ENCODE data around the gene RND1. TPM values are rescaled to one million over a fixed set of nuclear protein-coding genes. Genes with fewer than 3 reads are reported as not detected.

The RND1 gene
- polyA plus RNA-seq, 3 donors: 0.40 to 0.49 TPM; not detected in 1

DNA sequence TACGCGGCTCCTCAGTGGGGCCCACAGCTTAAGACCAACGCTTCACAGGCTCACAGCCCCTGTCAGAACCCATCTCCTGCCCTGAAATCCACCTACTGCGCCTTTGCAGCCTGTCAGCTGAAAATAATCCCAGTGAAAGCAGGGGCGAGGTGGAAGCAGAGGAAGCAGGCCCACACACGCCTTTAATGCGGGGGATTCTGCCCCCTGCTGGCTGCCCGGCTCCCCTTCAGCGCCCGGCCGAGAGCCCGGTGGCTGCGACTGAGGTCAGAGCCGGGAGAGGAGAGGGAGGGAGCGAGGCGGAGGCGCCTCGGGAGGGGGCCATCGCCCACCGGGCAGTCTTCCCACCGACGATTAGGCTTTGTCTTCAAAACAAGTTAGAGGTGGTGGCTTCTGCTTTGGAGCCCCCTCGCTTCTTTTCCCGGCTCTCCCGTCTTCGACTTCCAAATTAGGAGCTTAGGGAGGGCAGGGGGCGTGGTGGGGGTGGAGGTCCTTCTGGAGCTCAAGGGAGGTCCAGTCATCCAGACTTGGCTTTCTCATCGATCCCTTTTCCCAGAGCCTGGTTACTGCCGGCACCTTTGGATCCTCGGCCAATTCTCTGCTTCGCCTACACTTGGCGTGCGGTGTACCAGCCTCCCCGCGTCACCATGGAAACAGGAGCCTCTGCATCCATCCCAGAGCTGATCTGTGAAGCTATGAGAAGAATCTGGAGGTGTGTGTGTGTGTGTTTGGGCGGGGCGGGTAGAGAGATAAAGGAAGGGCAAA lies 25.2 kb upstream of the RND1 start:
- TF ChIP-seq, protein P1, sequence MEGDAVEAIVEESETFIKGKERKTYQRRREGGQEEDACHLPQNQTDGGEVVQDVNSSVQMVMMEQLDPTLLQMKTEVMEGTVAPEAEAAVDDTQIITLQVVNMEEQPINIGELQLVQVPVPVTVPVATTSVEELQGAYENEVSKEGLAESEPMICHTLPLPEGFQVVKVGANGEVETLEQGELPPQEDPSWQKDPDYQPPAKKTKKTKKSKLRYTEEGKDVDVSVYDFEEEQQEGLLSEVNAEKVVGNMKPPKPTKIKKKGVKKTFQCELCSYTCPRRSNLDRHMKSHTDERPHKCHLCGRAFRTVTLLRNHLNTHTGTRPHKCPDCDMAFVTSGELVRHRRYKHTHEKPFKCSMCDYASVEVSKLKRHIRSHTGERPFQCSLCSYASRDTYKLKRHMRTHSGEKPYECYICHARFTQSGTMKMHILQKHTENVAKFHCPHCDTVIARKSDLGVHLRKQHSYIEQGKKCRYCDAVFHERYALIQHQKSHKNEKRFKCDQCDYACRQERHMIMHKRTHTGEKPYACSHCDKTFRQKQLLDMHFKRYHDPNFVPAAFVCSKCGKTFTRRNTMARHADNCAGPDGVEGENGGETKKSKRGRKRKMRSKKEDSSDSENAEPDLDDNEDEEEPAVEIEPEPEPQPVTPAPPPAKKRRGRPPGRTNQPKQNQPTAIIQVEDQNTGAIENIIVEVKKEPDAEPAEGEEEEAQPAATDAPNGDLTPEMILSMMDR (IDR thresholded peaks at IDR 0.05): peak; percentile 91
- H3K27ac Mint-ChIP-seq: no peak overlapping the region
- no peaks in the 10 kb centered on the region for H3K9me3 ChIP-seq (replicated peaks in 1 of 2; ENCODE audit: control insufficient read depth in 1 of 2, insufficient read depth in 1 of 2, low read length in 2 of 2)
- H2AFZ ChIP-seq (ENCODE audit: insufficient read depth, low read depth, low read length, poor library complexity, severe bottlenecking): peak overlapping the region; percentile 59
- WGBS (ENCODE audit: insufficient coverage): 12% methylated on average over 21 of the region's 37 CpGs
- H3K36me3 ChIP-seq (replicated peaks in 1 of 2; ENCODE audit: control insufficient read depth in 1 of 2, insufficient read depth in 2 of 2, low read length in 2 of 2): no peaks in the 10 kb centered on the region
- H3K9me3 Mint-ChIP-seq: peaks cover 0 to 2% (median 0%) of the 10 kb centered on the region in 7 donors
- H4K20me1 ChIP-seq (ENCODE audit: insufficient read depth, low read length): no peaks in the 10 kb centered on the region
- H3K4me3 Mint-ChIP-seq: peak overlapping the region in 1 of 2 donors; percentile 60
- H3K4me1 ChIP-seq (ENCODE audit: control insufficient read depth in 1 of 2, insufficient read depth in 2 of 2, low read length in 2 of 2): peaks cover 6 to 7% of the 10 kb centered on the region in 2 donors
- peaks cover 0 to 2% of the 10 kb centered on the region in 2 donors for H3K36me3 Mint-ChIP-seq
- no peak overlapping the region for H3K4me2 ChIP-seq (replicated peaks; ENCODE audit: extremely low read depth, low read length, poor library complexity, severe bottlenecking)
- H3K79me2 ChIP-seq (ENCODE audit: insufficient read depth, low read length): no peaks in the 10 kb centered on the region
- H3K27me3 Mint-ChIP-seq (ENCODE audit: low read depth in 3 of 3): peaks cover 24 to 40% (median 29%) of the 10 kb centered on the region in 3 donors
- H3K4me1 Mint-ChIP-seq: peaks cover 6% of the 10 kb centered on the region
- no peak overlapping the region for H3K27ac ChIP-seq (ENCODE audit: low read depth in 1 of 2, low read length in 2 of 2)
- DNase-seq: peak; percentile 41 to 64 (median 53)
- no peak overlapping the region for H3K9ac ChIP-seq (ENCODE audit: insufficient read depth, low read length, poor library complexity, severe bottlenecking)
- H3K27me3 ChIP-seq (ENCODE audit: control insufficient read depth in 2 of 2, insufficient read depth in 2 of 2, low read length in 2 of 2): peaks cover 7 to 20% of the 10 kb centered on the region in 2 donors
- no peak overlapping the region for H3K4me3 ChIP-seq (replicated peaks in 1 of 3; ENCODE audit: low read depth in 2 of 3, low read length in 3 of 3)
- intact Hi-C loops (cut with micrococcal nuclease): loop anchor here (1.0 to 2.0 kb wide), 2 partner anchors 36 to 38 kb away; no protein-coding TSS in a partner anchor

DNA sequence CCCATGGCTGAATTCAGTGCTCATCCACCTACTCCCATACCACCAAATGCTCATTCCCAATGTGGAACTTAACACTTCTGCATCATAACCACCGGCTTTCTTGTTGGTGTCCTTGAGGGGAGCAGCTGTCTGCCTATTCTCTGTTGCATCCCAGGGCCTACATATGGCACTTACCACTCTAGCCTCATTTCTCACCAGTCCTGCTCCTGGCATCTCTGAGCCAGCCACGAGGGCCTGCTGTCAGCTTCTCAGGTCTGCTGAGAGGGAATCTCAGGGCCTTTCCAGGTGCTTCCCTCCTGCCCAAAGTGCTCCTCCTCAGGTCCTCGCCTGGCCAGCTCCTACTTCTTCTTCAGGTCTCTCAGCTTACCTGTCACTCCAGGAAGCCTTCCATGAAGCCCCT lies 24.0 kb upstream of the RND1 start:
- intact Hi-C loops (cut with micrococcal nuclease): loop anchor here (1.0 to 2.0 kb wide), 2 partner anchors 35 to 36 kb away; no protein-coding TSS in a partner anchor
- H3K27me3 ChIP-seq (ENCODE audit: control insufficient read depth in 2 of 2, insufficient read depth in 2 of 2, low read length in 2 of 2): peaks cover 7 to 20% of the 10 kb centered on the region in 2 donors
- H3K4me2 ChIP-seq (replicated peaks; ENCODE audit: extremely low read depth, low read length, poor library complexity, severe bottlenecking): no peak overlapping the region
- WGBS (ENCODE audit: insufficient coverage): 92% methylated on average over 3 of the region's 3 CpGs
- peaks cover 0 to 3% (median 0%) of the 10 kb centered on the region in 7 donors for H3K9me3 Mint-ChIP-seq
- no peak overlapping the region for H3K4me3 Mint-ChIP-seq
- no peaks in the 10 kb centered on the region for H3K36me3 ChIP-seq (replicated peaks in 1 of 2; ENCODE audit: control insufficient read depth in 1 of 2, insufficient read depth in 2 of 2, low read length in 2 of 2)
- no peak overlapping the region for H2AFZ ChIP-seq (ENCODE audit: insufficient read depth, low read depth, low read length, poor library complexity, severe bottlenecking)
- H3K9me3 ChIP-seq (replicated peaks in 1 of 2; ENCODE audit: control insufficient read depth in 1 of 2, insufficient read depth in 1 of 2, low read length in 2 of 2): no peaks in the 10 kb centered on the region
- H3K36me3 Mint-ChIP-seq: peaks cover 0 to 2% of the 10 kb centered on the region in 2 donors
- no peak for DNase-seq
- no peaks in the 10 kb centered on the region for H3K79me2 ChIP-seq (ENCODE audit: insufficient read depth, low read length)
- H3K27ac Mint-ChIP-seq: no peak overlapping the region
- TF ChIP-seq, protein P1 (IDR thresholded peaks at IDR 0.05): no peak
- H3K27me3 Mint-ChIP-seq (ENCODE audit: low read depth in 3 of 3): peaks cover 25 to 41% (median 29%) of the 10 kb centered on the region in 3 donors
- H3K4me3 ChIP-seq (replicated peaks in 1 of 3; ENCODE audit: low read depth in 2 of 3, low read length in 3 of 3): no peak overlapping the region
- no peak overlapping the region for H3K9ac ChIP-seq (ENCODE audit: insufficient read depth, low read length, poor library complexity, severe bottlenecking)
- H3K4me1 Mint-ChIP-seq: peaks cover 6% of the 10 kb centered on the region
- peaks cover 6 to 7% of the 10 kb centered on the region in 2 donors for H3K4me1 ChIP-seq (ENCODE audit: control insufficient read depth in 1 of 2, insufficient read depth in 2 of 2, low read length in 2 of 2)
- no peaks in the 10 kb centered on the region for H4K20me1 ChIP-seq (ENCODE audit: insufficient read depth, low read length)
- no peak overlapping the region for H3K27ac ChIP-seq (ENCODE audit: low read depth in 1 of 2, low read length in 2 of 2)

Measured in CD14-positive monocyte (primary cell).